OCI-LY3 (cell line): Measurements from ENCODE around the gene PPARG.

Experiments used
- CTCF ChIP-seq: fragments of 200-600, 300-600 bp; sonication (generic); IDR thresholded peaks from 2 replicates; pipeline ENCODE4 v1.5.1; 2014; ENCODE audit warnings: antibody characterized with exemption, low read length, low read depth
- EZH2phosphoT487 ChIP-seq: fragments of 200-600 bp; shearing (Covaris generic); IDR thresholded peaks from 2 replicates; pipeline ENCODE4 v1.6.1; 2018; ENCODE audit warnings: antibody characterized with exemption, mixed run types, low read depth

GRCh38 chr3:12268049-12268735 lies 20.7 kb upstream of the PPARG start:
- TF ChIP-seq CTCF: no peak
- no peak for TF ChIP-seq EZH2phosphoT487
